ENCODE data around the gene LAMTOR1.

The LAMTOR1 gene

DNA sequence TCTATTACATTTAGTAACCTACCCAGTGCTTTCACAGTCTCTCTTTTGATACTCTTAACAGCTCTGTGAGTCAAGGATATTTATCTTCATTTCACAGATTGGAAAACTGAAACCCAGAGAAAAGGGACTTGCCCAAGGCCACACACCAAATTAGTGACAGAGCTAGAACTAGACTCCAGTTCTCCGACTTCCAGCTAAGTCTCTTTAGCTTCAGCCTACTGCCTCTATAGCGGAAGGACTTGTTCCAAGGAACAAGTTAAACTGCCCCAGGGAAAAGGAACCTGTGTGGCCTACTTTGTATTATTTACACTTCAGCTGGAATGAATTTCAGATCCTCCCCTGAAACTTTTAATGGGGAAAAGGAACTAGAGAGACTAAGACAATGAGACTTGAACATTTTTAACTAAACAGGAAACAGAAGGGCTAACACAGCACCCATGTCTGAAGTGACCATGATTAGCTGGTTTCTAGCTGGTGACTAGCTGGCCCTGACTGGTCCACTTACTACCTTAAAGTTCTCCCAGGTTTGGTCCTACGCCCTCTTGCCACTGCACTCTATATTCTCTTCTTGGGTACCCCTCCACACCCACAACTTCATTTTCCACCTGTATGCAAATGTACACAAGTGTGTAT, 21.2 kb downstream of the LAMTOR1 start:
- no peak for DNase-seq (ENCODE audit: low spot score)

DNA sequence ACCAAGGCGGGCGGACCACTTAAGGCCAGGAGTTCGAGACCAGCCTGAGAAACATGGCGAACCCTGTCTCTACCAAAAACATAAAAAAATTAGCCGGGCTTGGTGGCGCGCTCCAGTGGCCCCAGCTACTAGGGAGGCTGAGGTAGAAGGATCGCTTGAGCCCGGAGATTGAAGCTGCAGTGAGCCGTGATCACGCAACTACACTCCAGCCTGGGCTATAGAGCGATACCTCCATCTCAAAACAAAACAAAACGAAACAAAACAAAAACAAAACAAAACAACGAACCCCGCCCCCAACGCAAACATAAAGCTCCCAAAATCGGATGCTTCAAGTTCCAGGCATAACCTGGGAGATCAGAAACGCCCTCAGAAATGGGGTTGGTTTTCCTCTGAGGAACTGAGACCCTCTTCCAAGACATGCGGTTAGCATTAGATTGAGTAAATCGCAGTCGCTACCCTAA, 21.9 kb downstream of the LAMTOR1 start:
- no peak for DNase-seq (ENCODE audit: low spot score)

- DNase-seq (ENCODE audit: low spot score), result peak; percentile 99
Measured at GRCh38 chr11:72080326-72081183, 22.5 kb downstream of the LAMTOR1 start, which contains the start of the genes LRRC51 and NUMA1. LRRC51 (plus strand) TSS chr11:72080850; CDS start chr11:72089084, 8,234 bp downstream. NUMA1 (minus strand) TSS chr11:72080542; CDS start chr11:72035943, 44,599 bp downstream.

DNA sequence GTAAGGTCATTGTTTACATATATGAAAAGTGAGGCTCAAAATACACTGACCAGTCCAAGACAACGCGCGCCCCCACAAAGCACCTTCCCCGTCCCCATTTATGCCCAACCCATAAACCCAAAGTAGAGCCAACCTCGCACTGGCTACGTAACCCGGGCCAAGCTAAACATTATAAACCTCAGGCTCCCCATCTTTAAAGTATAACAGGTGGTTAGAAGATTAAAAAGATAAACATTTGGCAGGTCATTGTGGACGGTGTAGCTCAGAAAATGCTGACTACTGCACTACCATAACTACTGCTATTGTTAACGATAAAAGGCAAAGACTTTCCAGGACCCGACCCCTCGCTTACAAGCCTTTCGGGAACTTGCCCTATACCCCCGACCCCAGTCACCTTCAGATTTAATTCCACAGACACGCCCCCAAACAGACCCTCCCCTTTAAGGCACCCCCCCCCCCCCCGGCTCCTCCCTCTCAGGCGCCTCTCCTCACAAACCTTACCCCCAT, 23.2 kb downstream of the LAMTOR1 start:
- no peak for DNase-seq (ENCODE audit: low spot score)

DNA sequence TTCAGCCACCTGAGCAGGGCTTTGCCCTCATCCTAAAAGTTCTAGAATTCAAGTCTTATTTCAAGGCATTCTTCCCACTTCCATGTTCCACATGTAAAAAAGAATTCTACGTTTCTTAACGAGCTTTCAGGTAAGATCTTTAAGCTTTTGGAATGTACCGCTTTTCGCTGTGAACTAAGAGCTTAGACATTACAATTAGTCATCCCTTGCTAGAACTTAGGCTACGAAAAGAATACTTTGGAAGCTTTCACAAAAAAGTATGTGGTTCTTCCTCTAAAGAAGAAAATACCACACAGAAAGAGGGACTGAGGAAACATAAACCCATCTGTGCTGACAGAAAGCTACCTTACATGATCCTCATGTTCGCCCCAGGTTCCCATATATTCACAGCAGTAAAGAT, 24.6 kb downstream of the LAMTOR1 start:
- DNase-seq (ENCODE audit: low spot score), result no peak

DNA sequence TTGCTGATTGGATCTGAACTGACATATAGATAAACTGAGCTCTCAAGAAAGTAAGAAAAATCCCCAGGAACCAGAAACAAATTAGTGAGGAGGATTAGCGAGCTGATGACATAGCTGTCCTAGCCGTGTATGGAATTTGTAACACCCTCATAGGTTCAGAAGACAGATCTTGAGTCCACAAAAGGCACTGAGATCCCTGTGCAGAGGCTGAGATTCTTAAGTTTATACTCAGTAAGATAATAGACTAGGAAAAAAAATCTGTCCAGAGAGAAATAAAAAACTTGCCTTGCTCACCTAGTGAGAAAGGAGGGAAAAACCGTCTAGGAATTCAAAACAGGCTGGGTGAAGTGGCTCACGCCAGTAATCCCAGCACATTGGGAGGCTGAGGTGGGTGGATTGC, 27.3 kb downstream of the LAMTOR1 start:
- DNase-seq (ENCODE audit: low spot score), result no peak

DNA sequence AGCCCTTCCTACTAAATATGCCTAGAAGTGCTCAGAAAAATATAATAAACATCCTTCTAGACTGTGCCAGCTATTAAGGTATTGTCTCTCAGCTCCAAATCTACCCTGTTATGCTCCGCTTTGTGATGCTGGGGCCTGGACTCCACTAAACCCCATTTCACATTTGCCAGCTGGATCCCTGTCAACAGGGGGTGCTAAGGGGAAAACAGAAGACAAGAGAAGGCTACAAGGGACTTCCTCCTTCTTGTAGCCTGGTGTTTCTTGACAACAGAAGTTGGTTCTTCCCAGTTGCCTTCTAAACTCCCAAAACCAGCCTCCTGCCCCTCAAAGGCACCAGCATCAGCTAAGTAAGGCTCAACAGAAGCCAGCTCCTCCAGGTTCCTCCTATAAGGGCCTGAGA, 28.0 kb downstream of the LAMTOR1 start:
- DNase-seq (ENCODE audit: low spot score), result peak; percentile 5

DNA sequence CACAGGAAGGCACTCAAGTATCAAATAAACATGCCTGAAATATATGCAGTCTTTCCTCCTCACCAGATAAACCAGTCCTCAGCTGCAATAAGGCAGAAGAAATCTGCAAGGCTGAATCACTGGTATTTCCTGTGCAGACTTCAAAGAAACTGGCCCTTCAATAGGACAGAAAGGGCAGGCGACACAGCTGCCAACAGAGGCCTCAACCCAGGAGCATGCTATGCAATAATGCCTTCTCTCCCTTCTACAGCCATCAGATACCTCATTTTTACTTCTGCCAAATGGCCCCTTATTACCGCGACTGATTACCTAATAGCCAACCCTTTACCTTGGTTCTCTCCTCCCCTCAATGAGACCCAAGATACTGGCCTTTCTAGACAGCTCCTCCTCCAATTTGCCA, 30.7 kb downstream of the LAMTOR1 start:
- DNase-seq (ENCODE audit: low spot score), result no peak

GRCh38 chr11:72070491-72070890, 32.6 kb downstream of the LAMTOR1 start:
- DNase-seq (ENCODE audit: low spot score), result no peak

DNA sequence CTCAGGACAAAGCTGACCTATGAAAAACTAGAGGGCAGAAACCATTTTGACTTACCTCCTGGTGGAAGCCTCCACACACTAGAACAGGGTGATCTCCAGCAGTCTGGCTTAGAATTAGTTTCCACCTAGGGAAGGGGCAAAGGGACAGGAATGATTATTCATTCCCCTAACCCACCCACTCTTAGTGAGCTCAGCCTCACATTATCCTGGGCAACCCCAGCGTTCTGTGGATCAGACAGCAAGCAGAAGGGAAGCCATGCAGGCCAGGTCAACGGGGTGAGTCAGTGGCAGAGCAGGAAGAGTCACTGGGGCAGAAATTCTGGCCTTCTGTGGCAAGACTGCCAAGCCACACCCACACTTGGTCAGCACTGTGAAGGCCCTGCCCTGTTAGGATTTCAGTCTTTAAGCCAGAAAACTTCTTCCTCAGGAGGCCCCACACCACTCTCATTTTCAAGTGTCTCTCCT, 33.3 kb downstream of the LAMTOR1 start:
- DNase-seq (ENCODE audit: low spot score), result no peak

DNA sequence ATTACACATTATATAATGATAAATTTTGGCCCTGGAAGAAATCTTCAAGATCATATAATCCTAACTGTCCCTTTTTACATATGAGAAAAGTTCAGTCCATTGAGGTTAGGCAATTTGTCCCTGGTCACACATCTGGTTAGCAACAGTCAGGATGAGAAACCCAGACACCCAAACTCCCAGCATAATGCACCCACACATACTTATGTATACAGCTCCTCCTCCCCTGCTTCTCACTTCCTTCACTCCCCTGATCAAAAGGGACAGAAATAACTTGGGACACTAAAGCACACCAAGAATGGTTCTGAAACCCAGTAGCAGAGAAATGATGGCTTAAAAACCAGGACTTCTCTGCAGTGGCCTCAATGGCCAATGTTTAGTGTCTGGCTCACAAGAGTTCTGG, 33.9 kb downstream of the LAMTOR1 start:
- DNase-seq (ENCODE audit: low spot score), result no peak

- no peak for DNase-seq (ENCODE audit: low spot score)
Measured at GRCh38 chr11:72067676-72068075, 35.4 kb downstream of the LAMTOR1 start.

- no peak for DNase-seq (ENCODE audit: low spot score)
Measured at GRCh38 chr11:72067266-72067665, 35.8 kb downstream of the LAMTOR1 start.

DNA sequence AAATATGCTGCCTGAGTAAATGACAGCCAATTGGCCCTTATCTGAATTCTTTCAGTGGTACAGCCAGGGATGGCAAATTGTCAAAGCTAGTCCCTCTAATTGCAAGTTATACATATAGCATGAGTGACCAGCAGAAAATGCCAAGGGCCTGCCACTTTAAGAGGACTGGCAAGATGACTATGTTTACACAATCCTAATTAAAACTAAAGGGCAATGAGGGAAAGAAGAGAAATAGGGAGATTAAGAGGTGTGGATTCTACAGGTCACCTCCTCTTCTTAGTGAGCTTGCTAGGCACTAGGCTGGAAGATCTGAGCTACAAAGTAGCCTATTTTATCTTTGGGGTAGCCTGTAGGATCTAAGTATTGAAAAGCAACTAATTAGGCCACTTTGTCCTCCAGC, 36.2 kb downstream of the LAMTOR1 start:
- DNase-seq (ENCODE audit: low spot score), result no peak

GRCh38 chr11:72061739-72062396, 41.2 kb downstream of the LAMTOR1 start:
- no peak for DNase-seq (ENCODE audit: low spot score)

DNA sequence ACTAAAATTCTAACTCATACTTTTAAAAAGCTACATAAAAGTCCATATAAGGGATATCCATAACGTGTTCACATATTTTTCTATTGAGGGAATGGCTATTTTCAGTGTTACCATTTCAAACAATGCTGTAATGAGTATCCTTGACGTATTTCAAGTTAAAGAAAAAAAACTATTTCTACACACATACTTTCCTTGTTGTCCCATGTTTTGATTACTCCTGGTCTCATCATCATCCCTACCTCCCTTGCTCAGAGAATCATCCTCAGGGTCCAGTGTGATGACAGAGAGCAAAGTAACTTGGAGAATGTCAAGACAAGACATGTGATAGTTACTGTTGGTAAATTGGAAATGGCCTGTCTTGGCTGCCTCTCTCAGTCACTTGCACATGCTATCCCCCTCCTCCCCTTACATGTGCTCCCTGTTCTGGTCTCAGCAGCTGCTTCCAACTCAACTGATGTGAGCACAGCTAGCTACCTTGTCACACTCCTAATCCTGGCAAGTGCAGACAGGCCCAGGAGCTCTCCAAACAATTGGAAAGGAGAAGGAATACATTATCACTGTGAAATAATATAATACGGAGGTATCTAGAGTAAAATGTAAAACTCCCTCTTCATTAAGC, 44.6 kb downstream of the LAMTOR1 start:
- no peak for DNase-seq (ENCODE audit: low spot score)

- no peak for DNase-seq (ENCODE audit: low spot score)
Measured at GRCh38 chr11:72048766-72049460, 54.2 kb downstream of the LAMTOR1 start.

Measured in CD4-positive, alpha-beta T cell treated with Interleukin-6 at 100 ng/mL for 8 hours (primary cell).